Lower leg skin (tissue), 3 donors: Measurements from ENCODE around the gene FBXO44.

Source experiments
- CTCF ChIP-seq, 3 donors: fragments of 450-650 bp; IDR thresholded peaks; one replicate each; pipeline ENCODE4 v1.5.1; 2016; ENCODE audit warnings: antibody characterized with exemption in 3 of 3, mild to moderate bottlenecking in 3 of 3, moderate library complexity in 2 of 3
- POLR2A ChIP-seq, 2 donors: fragments of 450-650 bp; IDR thresholded peaks; one replicate each; pipeline ENCODE4 v1.6.1; 2016 to 2017; ENCODE audit warnings: antibody characterized with exemption in 2 of 2, mild to moderate bottlenecking in 1 of 2, moderate library complexity in 1 of 2

DNA sequence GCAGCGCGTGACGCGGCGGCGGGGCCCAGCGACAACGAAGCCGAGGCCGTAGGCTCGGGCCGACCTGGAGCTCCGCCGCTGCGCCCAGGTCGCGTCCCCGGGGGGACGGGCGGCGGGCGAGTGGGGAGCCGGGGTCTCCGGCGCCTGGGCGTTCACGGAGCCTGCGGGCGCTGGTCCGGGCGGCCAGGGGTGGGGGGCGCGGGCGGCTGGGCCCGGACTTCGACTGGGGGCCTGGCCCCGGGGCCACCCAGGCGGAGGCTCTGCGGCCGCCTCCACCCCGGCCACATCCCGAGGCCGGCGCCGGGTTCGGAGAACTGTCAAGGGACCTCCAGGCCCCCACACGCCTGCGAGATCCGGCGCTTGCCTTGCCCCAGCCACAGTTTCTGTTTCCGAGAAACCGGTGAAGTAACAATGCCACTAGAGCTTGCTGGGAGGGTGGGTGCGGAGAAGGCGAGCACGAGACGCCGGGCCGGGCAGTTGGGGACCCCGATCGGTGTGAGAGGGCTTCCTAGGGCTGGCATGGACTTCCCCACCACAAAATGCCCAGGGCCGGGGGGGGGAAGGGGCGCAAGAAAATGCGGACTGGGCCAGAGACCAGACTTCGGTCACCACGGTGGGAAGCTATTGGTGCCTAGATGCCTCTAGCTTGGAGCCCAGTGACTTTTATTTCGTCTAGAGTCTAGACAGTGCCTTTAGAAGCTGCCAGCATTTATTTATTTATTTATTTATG lies 9.8 kb downstream of the FBXO44 start:
- TF ChIP-seq POLR2A (IDR thresholded peaks at IDR 0.05) (no peak), CTCF (IDR thresholded peaks at IDR 0.05) (no peak)
